Prostate gland (tissue), 2 donors: ENCODE measurements around the gene FAM193B.

Experiments used
- CTCF ChIP-seq, 4 experiments: fragments of 200-600 bp in 2 of 4; fragments of 450-650 bp in 2 of 4; sonication (generic) in 2 of 4; IDR thresholded peaks; 1 replicate in 3 of 4; 2 replicates in 1 of 4; pipeline ENCODE4 v1.5.1; 2016 to 2019; ENCODE audit warnings: antibody characterized with exemption in 4 of 4, mild to moderate bottlenecking in 2 of 4, moderate library complexity in 2 of 4
- POLR2A ChIP-seq: fragments of 450-650 bp; IDR thresholded peaks from one replicate; pipeline ENCODE4 v1.6.1; 2016; ENCODE audit warnings: antibody characterized with exemption, mild to moderate bottlenecking
- POLR2AphosphoS5 ChIP-seq: sonication (generic); formaldehyde crosslinking; IDR thresholded peaks from one replicate; pipeline ENCODE4 v1.6.1; 2017; ENCODE audit warnings: antibody characterized with exemption

GRCh38 chr5:177487144-177487543 is 67.2 kb downstream of the FAM193B start:
- no peak for TF ChIP-seq CTCF (IDR thresholded peaks at IDR 0.05)
- no peak for TF ChIP-seq POLR2AphosphoS5
- TF ChIP-seq POLR2A = no peak
